ENCODE results near the gene UPK3BL1. TPM values are rescaled to one million over a fixed set of nuclear protein-coding genes. Genes with fewer than 3 reads are reported as not detected.
A peak's percentile ranks its signal among the peaks of the same experiment; 100 is the strongest.
"Not testable (repeated sequence)": the region's sequence is repeated elsewhere in the genome, so short reads cannot be mapped to it uniquely, and the experiment has no call there.

The UPK3BL1 gene
- total RNA-seq, 1 donor from 2014 or later, result 10.0 TPM

DNA sequence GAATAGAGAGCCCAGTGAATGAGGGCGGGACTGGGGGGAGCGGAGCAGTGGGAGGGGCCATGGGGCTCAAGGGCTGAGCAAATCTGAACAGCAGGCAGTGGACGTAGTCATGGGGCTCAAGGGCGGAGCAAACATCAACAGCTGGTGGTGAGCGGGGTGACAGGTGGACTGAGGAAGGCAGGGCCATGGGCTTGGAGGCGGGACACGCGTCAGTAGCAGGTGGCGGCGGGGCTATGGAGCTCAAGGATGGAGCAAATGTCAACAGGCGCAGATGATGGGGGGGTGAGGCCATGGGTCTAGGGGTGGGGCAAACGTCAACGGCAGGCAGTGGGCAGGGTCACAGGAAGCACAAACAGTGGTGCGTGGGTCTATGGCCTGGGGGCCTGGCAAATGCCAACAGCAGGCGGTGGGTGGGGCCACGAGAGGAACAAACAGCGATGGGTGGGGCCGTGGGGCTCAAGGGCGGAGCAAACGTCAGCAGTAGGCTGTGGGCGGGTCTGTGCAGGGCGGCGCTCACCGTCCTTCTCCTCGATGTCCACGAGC is 50.0 kb downstream of the UPK3BL1 start:
- peak; percentile 51 for DNase-seq (ENCODE audit: low spot score)

DNA sequence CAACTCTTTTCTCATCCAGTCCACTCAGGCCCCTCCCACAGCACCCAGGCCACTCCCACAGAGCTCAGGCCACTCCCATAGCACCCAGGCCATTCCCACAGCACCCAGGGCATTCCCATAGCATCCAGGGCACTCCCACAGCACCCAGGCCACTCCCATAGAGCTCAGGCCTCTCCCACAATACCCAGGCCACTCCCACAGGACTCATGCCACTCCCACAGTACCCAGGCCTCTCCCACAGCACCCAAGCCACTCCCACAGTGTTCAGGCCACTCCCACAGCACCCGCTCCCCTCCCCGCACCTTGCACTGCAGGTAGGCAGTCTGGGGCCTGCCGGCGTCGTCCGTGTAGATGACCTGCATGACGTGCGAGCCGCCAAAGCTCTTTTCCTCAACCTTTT is 52.7 kb downstream of the UPK3BL1 start:
- DNase-seq (ENCODE audit: low spot score), result not testable (repeated sequence)
- peak; percentile 52 for ATAC-seq

More for the DNA sequence above, 50.0 kb downstream of the UPK3BL1 start:
- peak; percentile 72 for ATAC-seq

Other genes starting within 250 kb of the UPK3BL1 start
- 10.8 TPM for gene PRKRIP1, start 246.4 kb downstream of the UPK3BL1 start, total RNA-seq
- 1.9 TPM for gene ORAI2, start 209.2 kb downstream of the UPK3BL1 start, total RNA-seq
- 8.3 TPM for gene ALKBH4, start 177.9 kb downstream of the UPK3BL1 start, total RNA-seq
- gene LRWD1, start 177.8 kb downstream of the UPK3BL1 start, total RNA-seq, result 16.4 TPM
- gene POLR2J, start 163.9 kb downstream of the UPK3BL1 start, total RNA-seq, result 29.9 TPM
- gene RASA4B, start 125.0 kb downstream of the UPK3BL1 start, total RNA-seq, result 2.9 TPM
- gene UPK3BL2, start 99.1 kb downstream of the UPK3BL1 start, total RNA-seq, result 8.5 TPM
- not detected for gene SPDYE2, start 91.6 kb downstream of the UPK3BL1 start, total RNA-seq
- 15.1 TPM for gene POLR2J3, start 70.2 kb downstream of the UPK3BL1 start, total RNA-seq
- gene RASA4, start 26.0 kb downstream of the UPK3BL1 start, total RNA-seq, result 10.7 TPM
- gene SPDYE2B, start 7.5 kb upstream of the UPK3BL1 start, total RNA-seq, result not detected
- 3.7 TPM for gene POLR2J2, start 28.9 kb upstream of the UPK3BL1 start, total RNA-seq
- 8.2 TPM for gene FAM185A, start 106.2 kb upstream of the UPK3BL1 start, total RNA-seq